WTC11 (cell line): ENCODE data around the gene RNPS1. TPM values are rescaled to one million over a fixed set of nuclear protein-coding genes. Genes with fewer than 3 reads are reported as not detected.

ENCODE experiments used
- CREB1 ChIP-seq: sonication (generic); formaldehyde crosslinking; IDR thresholded peaks from 2 replicates; pipeline ENCODE4 v1.8.0; 2023; ENCODE audit warnings: mild to moderate bottlenecking, missing genetic modification reagents
- E2F1 ChIP-seq: sonication (generic); formaldehyde crosslinking; IDR thresholded peaks from 2 replicates; pipeline ENCODE4 v1.8.0; 2022; ENCODE audit warnings: mild to moderate bottlenecking, missing genetic modification reagents
- E2F4 ChIP-seq: sonication (generic); formaldehyde crosslinking; IDR thresholded peaks from 2 replicates; pipeline ENCODE4 v1.8.1; 2022; ENCODE audit warnings: low read depth, mild to moderate bottlenecking, moderate library complexity, missing genetic modification reagents, borderline replicate concordance
- FOXP1 ChIP-seq: sonication (generic); formaldehyde crosslinking; IDR thresholded peaks from 2 replicates; pipeline ENCODE4 v1.8.0; 2022; ENCODE audit warnings: missing genetic modification reagents, mild to moderate bottlenecking, moderate library complexity, borderline replicate concordance
- GABPB1 ChIP-seq: sonication (generic); formaldehyde crosslinking; IDR thresholded peaks from 2 replicates; pipeline ENCODE4 v1.8.1; 2023; ENCODE audit warnings: mild to moderate bottlenecking, missing genetic modification reagents
- GRHL2 ChIP-seq: fragments of 250-450 bp; sonication (Bioruptor Pico); IDR thresholded peaks from 2 replicates; pipeline ENCODE4 v1.8.0; 2022; ENCODE audit warnings: mild to moderate bottlenecking, moderate library complexity; ENCODE audit not compliant: insufficient replicate concordance, severe bottlenecking
- GTF2I ChIP-seq: fragments of 250-450 bp; sonication (Bioruptor Pico); conservative IDR thresholded peaks from 2 replicates; pipeline ENCODE4 v1.4.0; 2021; ENCODE audit warnings: mild to moderate bottlenecking
- HMGA2 ChIP-seq: fragments of 250-450 bp; sonication (Bioruptor Pico); IDR thresholded peaks from 2 replicates; pipeline ENCODE4 v1.4.0; 2021; ENCODE audit warnings: mild to moderate bottlenecking, moderate library complexity
- IRF1 ChIP-seq: sonication (generic); formaldehyde crosslinking; IDR thresholded peaks from 2 replicates; pipeline ENCODE4 v1.8.0; 2023; ENCODE audit warnings: missing genetic modification reagents
- IRF2 ChIP-seq: sonication (generic); formaldehyde crosslinking; IDR thresholded peaks from 2 replicates; pipeline ENCODE4 v1.8.0; 2022; ENCODE audit warnings: low read depth, missing genetic modification reagents, borderline replicate concordance
- KAT7 ChIP-seq: sonication (generic); formaldehyde crosslinking; IDR thresholded peaks from 2 replicates; pipeline ENCODE4 v1.8.1; 2023; ENCODE audit warnings: missing genetic modification reagents, mild to moderate bottlenecking, borderline replicate concordance
- MYBL2 ChIP-seq: sonication (generic); formaldehyde crosslinking; IDR thresholded peaks from 2 replicates; pipeline ENCODE4 v1.8.1; 2023; ENCODE audit warnings: mild to moderate bottlenecking, moderate library complexity, missing genetic modification reagents
- NFATC4 ChIP-seq: fragments of 250-450 bp; sonication (Bioruptor Pico); IDR thresholded peaks from 2 replicates; pipeline ENCODE4 v1.9.0; 2021; ENCODE audit warnings: mild to moderate bottlenecking
- NR2C2 ChIP-seq: sonication (generic); formaldehyde crosslinking; IDR thresholded peaks from 2 replicates; pipeline ENCODE4 v1.8.0; 2022; ENCODE audit warnings: mild to moderate bottlenecking, missing genetic modification reagents
- NR3C1 ChIP-seq: sonication (generic); formaldehyde crosslinking; conservative IDR thresholded peaks from 2 replicates; pipeline ENCODE4 v1.8.1; 2023; ENCODE audit warnings: low read depth, mild to moderate bottlenecking, missing genetic modification reagents
- PRDM15 ChIP-seq: sonication (generic); formaldehyde crosslinking; IDR thresholded peaks from 2 replicates; pipeline ENCODE4 v1.8.0; 2022; ENCODE audit warnings: missing genetic modification reagents
- RELA ChIP-seq: sonication (generic); formaldehyde crosslinking; IDR thresholded peaks from 2 replicates; pipeline ENCODE4 v1.8.1; 2022; ENCODE audit warnings: missing genetic modification reagents, mild to moderate bottlenecking, borderline replicate concordance
- SOX15 ChIP-seq: fragments of 250-450 bp; sonication (Bioruptor Pico); IDR thresholded peaks from 2 replicates; pipeline ENCODE4 v1.9.0; 2021; ENCODE audit warnings: mild to moderate bottlenecking
- total RNA-seq: library from RNA; stranded (reverse); gene quantifications from 3 replicates; pipeline ENCODE4 v1.2.3, GENCODE V29; 2021
- TF ChIP-seq, protein P1 (sequence below): fragments of 200-600 bp; IDR thresholded peaks from 2 replicates; pipeline ENCODE4 v1.8.0; 2022; ENCODE audit warnings: antibody characterized with exemption
- TF ChIP-seq, protein P2 (sequence below): sonication (generic); formaldehyde crosslinking; IDR thresholded peaks from 2 replicates; pipeline ENCODE4 v1.8.1; 2022; ENCODE audit warnings: low read depth, missing genetic modification reagents, borderline replicate concordance
- TF ChIP-seq, protein P3 (sequence below): sonication (generic); formaldehyde crosslinking; IDR thresholded peaks from 2 replicates; pipeline ENCODE4 v1.8.0; 2022; ENCODE audit warnings: mild to moderate bottlenecking, missing genetic modification reagents
- TF ChIP-seq, protein P4 (sequence below): sonication (generic); formaldehyde crosslinking; IDR thresholded peaks from 2 replicates; pipeline ENCODE4 v1.8.1; 2023; ENCODE audit warnings: mild to moderate bottlenecking, missing genetic modification reagents
- TF ChIP-seq, protein P5 (sequence below): fragments of 250-450 bp; sonication (Bioruptor Pico); IDR thresholded peaks from 2 replicates; pipeline ENCODE4 v1.8.0; 2021; ENCODE audit warnings: mild to moderate bottlenecking

Gene RNPS1
- total RNA-seq, 1 experiment from 2014 or later: 331 TPM

DNA sequence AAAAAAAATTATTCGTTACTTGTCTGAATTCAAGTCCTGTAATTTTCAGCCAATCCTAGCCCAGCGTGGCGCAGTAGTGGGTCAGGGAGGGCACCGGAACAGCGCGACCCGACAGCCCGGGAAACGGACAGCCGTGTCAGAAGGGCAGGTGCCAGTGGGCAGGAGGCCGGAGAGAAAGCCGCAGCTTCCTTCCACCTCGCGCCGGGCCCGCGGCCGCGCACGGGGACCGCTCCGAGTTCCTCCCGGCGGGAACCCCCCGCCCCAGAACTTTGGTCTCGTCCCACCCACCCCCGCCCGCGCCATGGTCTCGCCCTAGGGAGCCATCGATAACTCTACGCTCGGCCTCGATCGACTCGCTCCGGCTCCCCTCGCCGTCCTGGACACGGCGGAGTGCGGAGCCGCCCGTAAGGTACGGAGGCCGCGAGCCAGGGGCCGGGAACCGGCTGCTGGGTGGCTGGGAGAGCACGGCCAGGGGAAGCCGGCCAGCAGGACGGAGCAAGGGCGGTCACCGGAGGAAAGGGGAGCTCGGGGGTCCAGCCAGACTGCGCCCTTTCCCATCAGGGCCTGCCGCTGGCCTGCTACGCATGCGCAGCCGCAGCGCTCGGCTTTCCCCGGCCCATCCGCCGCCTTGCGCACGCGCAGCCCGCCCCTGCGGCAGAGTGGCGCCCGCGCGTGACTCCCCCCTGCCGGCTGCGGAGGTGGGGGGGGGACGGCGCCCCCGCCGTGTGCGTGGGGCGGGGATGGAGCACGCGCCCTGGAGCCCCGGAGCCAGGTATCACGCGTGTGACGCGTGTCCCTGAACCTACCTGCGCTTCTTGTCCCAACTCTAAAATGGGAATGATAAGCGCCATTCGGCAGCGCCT, 62.6 kb downstream of the RNPS1 start, which contains the start of gene MLST8 (continued):
- TF ChIP-seq E2F1 (CRISPR knock-in tag) (no peak; the same call in 1 of the 2 replicates), IRF1 (CRISPR knock-in tag) (no peak), SOX15 (no peak), CREB1 (CRISPR knock-in tag) (no peak), FOXP1 (no peak), IRF2 (CRISPR knock-in tag) (no peak), RELA (CRISPR knock-in tag) (no peak), GABPB1 (no peak), MYBL2 (CRISPR knock-in tag) (no peak), PRDM15 (CRISPR knock-in tag) (no peak), NR3C1 (CRISPR knock-in tag) (no peak), KAT7 (CRISPR knock-in tag) (peak; percentile 38; the same call in 1 of the 2 replicates), NFATC4 (CRISPR knock-in tag) (no peak), NR2C2 (CRISPR knock-in tag) (no peak), GTF2I (CRISPR knock-in tag) (no peak), E2F4 (CRISPR knock-in tag) (no peak), GRHL2 (CRISPR knock-in tag) (no peak), HMGA2 (CRISPR knock-in tag) (no peak)
- TF ChIP-seq, protein P1, sequence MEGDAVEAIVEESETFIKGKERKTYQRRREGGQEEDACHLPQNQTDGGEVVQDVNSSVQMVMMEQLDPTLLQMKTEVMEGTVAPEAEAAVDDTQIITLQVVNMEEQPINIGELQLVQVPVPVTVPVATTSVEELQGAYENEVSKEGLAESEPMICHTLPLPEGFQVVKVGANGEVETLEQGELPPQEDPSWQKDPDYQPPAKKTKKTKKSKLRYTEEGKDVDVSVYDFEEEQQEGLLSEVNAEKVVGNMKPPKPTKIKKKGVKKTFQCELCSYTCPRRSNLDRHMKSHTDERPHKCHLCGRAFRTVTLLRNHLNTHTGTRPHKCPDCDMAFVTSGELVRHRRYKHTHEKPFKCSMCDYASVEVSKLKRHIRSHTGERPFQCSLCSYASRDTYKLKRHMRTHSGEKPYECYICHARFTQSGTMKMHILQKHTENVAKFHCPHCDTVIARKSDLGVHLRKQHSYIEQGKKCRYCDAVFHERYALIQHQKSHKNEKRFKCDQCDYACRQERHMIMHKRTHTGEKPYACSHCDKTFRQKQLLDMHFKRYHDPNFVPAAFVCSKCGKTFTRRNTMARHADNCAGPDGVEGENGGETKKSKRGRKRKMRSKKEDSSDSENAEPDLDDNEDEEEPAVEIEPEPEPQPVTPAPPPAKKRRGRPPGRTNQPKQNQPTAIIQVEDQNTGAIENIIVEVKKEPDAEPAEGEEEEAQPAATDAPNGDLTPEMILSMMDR: no peak
- TF ChIP-seq, protein P2, sequence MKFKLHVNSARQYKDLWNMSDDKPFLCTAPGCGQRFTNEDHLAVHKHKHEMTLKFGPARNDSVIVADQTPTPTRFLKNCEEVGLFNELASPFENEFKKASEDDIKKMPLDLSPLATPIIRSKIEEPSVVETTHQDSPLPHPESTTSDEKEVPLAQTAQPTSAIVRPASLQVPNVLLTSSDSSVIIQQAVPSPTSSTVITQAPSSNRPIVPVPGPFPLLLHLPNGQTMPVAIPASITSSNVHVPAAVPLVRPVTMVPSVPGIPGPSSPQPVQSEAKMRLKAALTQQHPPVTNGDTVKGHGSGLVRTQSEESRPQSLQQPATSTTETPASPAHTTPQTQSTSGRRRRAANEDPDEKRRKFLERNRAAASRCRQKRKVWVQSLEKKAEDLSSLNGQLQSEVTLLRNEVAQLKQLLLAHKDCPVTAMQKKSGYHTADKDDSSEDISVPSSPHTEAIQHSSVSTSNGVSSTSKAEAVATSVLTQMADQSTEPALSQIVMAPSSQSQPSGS (CRISPR knock-in tag): no peak
- TF ChIP-seq, protein P3, sequence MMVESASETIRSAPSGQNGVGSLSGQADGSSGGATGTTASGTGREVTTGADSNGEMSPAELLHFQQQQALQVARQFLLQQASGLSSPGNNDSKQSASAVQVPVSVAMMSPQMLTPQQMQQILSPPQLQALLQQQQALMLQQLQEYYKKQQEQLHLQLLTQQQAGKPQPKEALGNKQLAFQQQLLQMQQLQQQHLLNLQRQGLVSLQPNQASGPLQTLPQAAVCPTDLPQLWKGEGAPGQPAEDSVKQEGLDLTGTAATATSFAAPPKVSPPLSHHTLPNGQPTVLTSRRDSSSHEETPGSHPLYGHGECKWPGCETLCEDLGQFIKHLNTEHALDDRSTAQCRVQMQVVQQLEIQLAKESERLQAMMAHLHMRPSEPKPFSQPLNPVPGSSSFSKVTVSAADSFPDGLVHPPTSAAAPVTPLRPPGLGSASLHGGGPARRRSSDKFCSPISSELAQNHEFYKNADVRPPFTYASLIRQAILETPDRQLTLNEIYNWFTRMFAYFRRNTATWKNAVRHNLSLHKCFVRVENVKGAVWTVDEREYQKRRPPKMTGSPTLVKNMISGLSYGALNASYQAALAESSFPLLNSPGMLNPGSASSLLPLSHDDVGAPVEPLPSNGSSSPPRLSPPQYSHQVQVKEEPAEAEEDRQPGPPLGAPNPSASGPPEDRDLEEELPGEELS (CRISPR knock-in tag): no peak
- TF ChIP-seq, protein P4, sequence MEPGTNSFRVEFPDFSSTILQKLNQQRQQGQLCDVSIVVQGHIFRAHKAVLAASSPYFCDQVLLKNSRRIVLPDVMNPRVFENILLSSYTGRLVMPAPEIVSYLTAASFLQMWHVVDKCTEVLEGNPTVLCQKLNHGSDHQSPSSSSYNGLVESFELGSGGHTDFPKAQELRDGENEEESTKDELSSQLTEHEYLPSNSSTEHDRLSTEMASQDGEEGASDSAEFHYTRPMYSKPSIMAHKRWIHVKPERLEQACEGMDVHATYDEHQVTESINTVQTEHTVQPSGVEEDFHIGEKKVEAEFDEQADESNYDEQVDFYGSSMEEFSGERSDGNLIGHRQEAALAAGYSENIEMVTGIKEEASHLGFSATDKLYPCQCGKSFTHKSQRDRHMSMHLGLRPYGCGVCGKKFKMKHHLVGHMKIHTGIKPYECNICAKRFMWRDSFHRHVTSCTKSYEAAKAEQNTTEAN (CRISPR knock-in tag): peak; percentile 58; the same call in 1 of the 2 replicates
- TF ChIP-seq, protein P5, sequence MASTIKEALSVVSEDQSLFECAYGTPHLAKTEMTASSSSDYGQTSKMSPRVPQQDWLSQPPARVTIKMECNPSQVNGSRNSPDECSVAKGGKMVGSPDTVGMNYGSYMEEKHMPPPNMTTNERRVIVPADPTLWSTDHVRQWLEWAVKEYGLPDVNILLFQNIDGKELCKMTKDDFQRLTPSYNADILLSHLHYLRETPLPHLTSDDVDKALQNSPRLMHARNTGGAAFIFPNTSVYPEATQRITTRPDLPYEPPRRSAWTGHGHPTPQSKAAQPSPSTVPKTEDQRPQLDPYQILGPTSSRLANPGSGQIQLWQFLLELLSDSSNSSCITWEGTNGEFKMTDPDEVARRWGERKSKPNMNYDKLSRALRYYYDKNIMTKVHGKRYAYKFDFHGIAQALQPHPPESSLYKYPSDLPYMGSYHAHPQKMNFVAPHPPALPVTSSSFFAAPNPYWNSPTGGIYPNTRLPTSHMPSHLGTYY: no peak
